Right hindlimb (tissue), 1 donor: ENCODE data around the gene CXCL1.

Experiments
- DNase-seq: peaks from one replicate; pipeline ENCODE4 v3.0.0-alpha.2; 2018

The CXCL1 gene

GRCh38 chr4:73852771-73853170 lies 16.4 kb upstream of the CXCL1 start:
- no peak for DNase-seq

GRCh38 chr4:73853246-73853704 lies 15.9 kb upstream of the CXCL1 start, which contains the start of gene PF4V1:
Gene PF4V1, plus strand, starts transcription at chr4:73853296. Its CDS starts 67 bp downstream, at chr4:73853363.
- peak; percentile 50 for DNase-seq

DNA sequence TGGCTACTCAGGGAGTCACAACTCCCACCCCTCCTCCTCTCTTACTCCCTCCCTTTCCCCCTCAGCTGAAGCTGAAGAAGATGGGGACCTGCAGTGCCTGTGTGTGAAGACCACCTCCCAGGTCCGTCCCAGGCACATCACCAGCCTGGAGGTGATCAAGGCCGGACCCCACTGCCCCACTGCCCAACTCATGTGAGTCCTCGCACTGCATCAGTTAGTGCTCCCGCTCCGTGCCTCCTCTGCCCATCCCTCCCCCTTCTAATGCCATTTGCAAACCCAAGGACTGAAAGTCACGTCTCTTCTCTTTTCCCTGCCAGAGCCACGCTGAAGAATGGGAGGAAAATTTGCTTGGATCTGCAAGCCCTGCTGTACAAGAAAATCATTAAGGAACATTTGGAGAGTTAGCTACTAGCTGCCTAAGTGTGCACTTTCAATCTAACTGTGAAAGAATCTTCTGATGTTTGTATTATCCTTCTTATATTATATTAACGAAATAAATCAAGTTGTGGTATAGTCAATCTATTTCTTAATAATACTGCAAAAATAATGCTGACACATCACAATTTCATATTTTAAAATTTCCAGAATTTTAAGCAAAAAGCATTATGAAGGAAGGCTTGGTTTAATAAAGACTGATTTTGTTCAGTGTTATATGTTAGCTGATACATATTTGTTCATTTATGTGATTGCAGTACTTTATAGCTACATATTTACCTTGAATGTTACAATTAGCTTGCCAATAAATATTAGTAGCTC lies 15.3 kb upstream of the CXCL1 start:
- no peak for DNase-seq

GRCh38 chr4:73855406-73855805 lies 13.8 kb upstream of the CXCL1 start:
- no peak for DNase-seq

GRCh38 chr4:73856518-73856917 lies 12.7 kb upstream of the CXCL1 start:
- DNase-seq = no peak

DNA sequence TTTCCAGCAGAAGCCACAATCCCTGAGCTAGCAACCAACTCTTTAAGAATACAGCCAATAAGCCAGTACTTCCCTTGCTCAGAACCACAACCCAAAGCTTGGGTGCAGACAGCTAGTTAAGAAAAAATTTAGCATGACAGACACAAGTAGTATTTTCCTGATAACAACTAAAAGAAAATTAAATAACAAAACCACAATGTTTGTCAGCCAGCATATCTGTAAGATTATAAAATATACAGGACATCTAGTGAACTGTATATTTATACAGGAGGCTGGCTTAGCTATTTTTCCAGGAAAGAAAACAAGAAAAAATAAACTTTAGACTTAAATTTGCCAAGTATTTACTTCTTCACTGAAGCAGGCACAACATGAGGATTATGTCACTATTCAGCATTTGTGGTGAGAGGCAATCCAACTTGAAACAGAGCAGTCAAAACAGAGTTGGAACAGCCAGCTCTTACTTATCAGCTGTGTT lies 9.5 kb upstream of the CXCL1 start:
- DNase-seq = no peak

DNA sequence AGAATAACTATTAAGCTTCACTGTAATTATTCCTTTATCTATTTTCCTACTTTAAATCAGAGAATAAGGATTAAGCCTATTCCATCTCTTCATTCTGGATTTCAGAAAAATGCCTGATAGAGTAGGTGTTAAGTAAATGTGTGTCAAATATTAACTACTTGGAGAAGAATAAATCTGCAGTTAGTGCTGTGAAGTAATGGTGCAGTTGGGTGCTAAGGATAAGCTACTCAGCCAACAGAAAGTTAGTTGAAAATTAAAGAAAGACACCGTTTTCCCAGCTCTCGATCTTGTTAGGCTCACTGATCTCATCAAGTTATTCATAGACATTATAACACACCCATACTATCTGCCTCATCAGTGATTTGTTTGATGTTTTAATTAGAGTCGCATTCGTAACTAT lies 9.0 kb upstream of the CXCL1 start:
- no peak for DNase-seq

DNA sequence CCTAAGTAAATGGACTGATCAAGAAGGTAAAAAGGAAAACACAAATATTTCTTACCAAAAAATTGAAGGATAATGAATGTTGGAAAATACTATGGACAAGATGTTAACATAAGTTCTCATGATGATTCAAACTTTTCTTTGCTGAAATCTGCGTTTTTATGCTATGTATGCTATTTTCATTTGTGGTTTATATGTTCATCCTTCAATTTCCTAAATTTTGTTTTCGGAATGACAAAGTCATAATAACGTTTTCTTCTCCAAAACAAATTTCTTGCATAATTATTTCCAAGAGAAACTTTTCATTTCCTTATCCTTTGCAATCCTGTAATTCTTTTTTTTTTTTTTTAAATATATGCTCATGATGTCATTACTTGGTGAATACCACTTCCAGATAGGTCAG lies 8.3 kb upstream of the CXCL1 start:
- DNase-seq = no peak

- DNase-seq = no peak
Observed at GRCh38 chr4:73862322-73862721, 6.9 kb upstream of the CXCL1 start.

DNA sequence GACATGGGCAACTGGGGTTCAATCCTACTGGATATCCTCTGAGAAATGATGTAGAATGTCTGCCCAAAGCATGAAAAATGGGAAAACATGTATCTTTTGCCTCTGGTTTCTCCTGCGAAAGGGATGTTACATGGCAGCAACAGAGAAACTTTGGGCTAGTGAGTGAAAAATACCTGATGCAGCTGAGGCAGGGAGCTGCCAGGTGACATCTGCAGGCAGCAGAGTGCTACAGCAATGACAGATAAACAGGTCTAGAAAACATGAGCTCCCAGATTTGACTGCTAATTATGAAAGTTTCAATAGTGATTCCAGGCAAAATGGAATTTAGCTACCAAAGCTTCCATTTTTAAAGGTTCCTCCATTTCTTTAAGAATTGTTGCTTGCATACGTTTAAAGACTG lies 4.8 kb upstream of the CXCL1 start:
- no peak for DNase-seq

GRCh38 chr4:73864961-73865360 lies 4.2 kb upstream of the CXCL1 start:
- no peak for DNase-seq

DNA sequence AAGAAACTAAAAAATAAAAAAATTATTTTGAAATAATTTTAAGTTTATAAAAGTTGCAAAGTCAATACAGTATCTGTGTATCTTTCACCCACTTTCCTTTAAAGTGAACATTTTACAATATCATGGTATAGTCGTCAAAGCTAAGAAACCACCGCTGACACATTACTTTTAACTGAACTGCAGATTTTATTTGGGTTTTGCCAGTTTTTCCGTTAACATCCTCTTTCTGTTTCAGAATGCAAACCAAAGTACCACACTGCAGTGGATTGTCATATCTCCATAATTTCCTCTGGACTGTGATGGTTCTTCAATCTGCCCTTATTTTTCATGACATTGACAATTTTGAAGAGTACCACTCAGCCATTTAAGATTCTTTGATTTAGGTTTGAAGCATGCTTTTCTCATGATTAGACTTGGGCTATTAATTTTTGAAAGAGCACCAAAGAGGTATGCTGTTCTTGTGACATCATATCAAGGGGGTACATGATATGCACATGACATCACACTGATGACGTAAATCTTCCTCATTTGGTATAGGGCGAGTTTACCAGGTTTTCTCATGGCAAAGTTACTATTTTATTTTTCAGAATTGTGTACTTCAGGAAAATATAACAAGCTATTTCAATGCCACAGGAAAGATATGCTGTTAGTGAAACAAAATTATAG lies 3.6 kb upstream of the CXCL1 start:
- DNase-seq = no peak

GRCh38 chr4:73866246-73866645 lies 2.9 kb upstream of the CXCL1 start:
- no peak for DNase-seq

GRCh38 chr4:73867783-73868182 lies 1.4 kb upstream of the CXCL1 start:
- no peak for DNase-seq

- no peak for DNase-seq
Observed at GRCh38 chr4:73868206-73869129, 725 bp upstream of the CXCL1 start.

DNA sequence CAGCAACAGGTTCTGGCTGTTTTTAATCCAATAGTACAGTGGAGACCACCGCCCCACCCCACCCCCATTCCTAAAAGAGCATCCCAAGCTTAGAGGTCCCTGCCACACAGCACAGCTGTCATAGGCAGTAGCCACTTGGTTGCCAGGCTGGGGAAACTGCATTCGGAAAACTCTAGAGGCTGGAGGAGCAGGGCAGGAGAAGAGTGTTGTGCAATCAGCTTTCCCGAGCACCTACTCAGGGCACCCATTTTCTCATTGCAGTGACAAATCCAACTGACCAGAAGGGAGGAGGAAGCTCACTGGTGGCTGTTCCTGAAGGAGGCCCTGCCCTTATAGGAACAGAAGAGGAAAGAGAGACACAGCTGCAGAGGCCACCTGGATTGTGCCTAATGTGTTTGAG lies 1.1 kb downstream of the CXCL1 start:
- DNase-seq = no peak

GRCh38 chr4:73870768-73871167 lies 1.6 kb downstream of the CXCL1 start:
- no peak for DNase-seq

- DNase-seq = no peak
Observed at GRCh38 chr4:73871511-73872310, 2.5 kb downstream of the CXCL1 start.

- DNase-seq = no peak
Observed at GRCh38 chr4:73872316-73873108, 3.3 kb downstream of the CXCL1 start.

DNA sequence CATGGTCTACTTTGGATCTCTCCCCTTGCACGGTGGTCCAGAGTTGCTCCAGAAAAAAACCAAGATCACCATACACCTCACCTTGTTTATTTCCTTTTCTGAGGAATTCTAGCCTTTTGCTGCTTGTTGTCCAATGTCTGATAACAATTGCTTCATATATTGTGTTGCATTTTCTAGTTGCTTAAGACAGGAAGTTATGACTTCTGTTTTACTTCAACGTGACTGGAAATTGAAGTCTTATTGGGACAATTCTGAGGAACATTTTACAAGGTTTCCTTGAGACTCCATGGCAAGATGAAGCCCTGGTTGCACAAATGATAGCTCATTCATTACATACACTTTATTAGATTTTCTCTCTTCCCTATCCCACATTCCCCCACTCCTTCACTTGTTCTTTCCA lies 5.2 kb downstream of the CXCL1 start:
- DNase-seq = no peak

DNA sequence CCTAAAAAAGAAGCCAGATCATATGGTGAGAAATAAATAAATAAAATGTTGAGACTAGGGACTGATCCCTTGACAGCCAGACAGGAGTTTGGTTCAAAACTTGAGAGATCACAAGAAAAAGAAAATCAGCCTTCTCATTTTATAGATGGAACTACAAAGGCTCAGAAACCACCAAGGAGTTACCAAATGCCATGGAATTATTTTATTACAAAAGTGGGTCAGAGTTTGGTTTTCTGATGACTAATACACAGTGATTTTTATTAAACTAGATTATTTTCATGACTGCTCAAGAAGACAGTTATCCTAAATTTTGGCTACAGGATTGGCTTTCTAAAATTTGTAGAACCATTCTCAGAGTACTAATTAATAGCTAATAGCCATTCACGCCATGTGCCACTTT lies 6.2 kb downstream of the CXCL1 start:
- no peak for DNase-seq

GRCh38 chr4:73883306-73883705 lies 14.1 kb downstream of the CXCL1 start:
- DNase-seq = no peak
